ENCODE results near the gene LRRIQ4. TPM values are rescaled to one million over a fixed set of nuclear protein-coding genes. Genes with fewer than 3 reads are reported as not detected.

The LRRIQ4 gene
- total RNA-seq, 2 donors from 2014 or later = 0.43 TPM; not detected in 1

DNA sequence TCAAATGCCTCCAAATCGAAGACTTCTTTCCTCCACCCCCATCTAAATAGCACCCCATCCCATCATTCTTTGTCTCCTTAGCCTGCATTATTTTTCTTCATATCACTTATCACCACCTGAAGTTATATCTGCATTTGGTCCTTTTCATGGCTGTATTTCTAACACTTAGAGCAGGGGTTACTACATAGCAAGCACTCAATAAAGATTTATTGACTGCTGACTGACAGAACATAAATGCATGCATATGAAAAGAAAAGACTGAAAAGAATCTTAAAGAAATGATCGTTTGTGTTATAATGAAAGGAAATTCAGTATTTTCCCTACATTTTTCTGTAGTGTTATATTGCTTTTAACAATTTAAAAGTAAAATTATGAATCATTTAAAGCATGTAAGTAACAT lies 55.7 kb downstream of the LRRIQ4 start:
- H3K36me3 ChIP-seq = no peaks in the 10 kb centered on the region
- TF ChIP-seq CTCF (IDR thresholded peaks at IDR 0.05) = no peak
- DNase-seq (ENCODE audit: low spot score) = no peak
- no peak overlapping the region for H3K4me3 ChIP-seq
- no peaks in the 10 kb centered on the region for H3K27me3 ChIP-seq
- H3K4me1 ChIP-seq = no peaks in the 10 kb centered on the region
- H3K9me3 ChIP-seq = no peaks in the 10 kb centered on the region
- no peak overlapping the region for H3K27ac ChIP-seq

GRCh38 chr3:169869484-169870220 lies 57.0 kb downstream of the LRRIQ4 start, which contains the start of gene LRRC31:
TSS of gene LRRC31 (minus strand) at chr3:169869935. CDS start at chr3:169869807, 128 bp downstream.
- H3K9me3 ChIP-seq = no peaks in the 10 kb centered on the region
- TF ChIP-seq CTCF (IDR thresholded peaks at IDR 0.05) = no peak
- no peak within 1 kb of the TSS for H3K4me3 ChIP-seq
- no peak for DNase-seq (ENCODE audit: low spot score)
- H3K36me3 ChIP-seq = no peaks in the 10 kb centered on the region
- H3K27ac ChIP-seq = no peak within 1 kb of the TSS
- no peaks in the 10 kb centered on the region for H3K27me3 ChIP-seq
- no peaks in the 10 kb centered on the region for H3K4me1 ChIP-seq

GRCh38 chr3:169871129-169871886 lies 58.6 kb downstream of the LRRIQ4 start:
- Histone ChIP-seq H3K9me3 (no peaks in the 10 kb centered on the region), H3K27ac (no peak overlapping the region), H3K4me3 (no peak overlapping the region), H3K4me1 (no peaks in the 10 kb centered on the region), H3K27me3 (no peaks in the 10 kb centered on the region), H3K36me3 (no peaks in the 10 kb centered on the region)
- no peak for TF ChIP-seq CTCF (IDR thresholded peaks at IDR 0.05)
- no peak for DNase-seq (ENCODE audit: low spot score)

DNA sequence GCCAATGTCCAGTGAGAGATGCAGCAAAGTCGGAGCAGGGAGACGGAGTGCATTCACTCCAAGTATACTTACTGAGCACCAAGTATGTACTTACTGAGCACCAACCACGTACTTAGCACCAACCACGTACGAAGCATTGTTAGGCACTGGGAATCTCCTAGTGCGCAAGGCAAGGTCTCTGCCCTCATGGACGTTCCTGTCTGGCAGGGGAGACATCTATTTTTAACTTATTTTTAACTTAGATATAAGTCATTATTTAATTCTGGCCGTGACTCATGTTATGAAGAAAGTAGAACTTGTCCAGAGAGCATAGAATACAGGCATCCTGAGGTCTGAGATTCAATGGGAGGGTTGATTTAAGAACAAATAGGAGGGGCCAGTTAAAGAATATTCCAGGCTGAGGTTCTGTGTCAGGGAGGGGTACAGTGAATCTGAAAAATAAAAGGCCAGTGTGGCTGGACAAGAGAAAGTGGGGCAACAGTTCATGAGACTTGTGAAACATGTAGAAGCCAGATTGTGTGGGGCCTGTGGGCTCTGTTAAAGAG lies 66.4 kb downstream of the LRRIQ4 start:
- H3K27ac ChIP-seq = no peak overlapping the region
- no peaks in the 10 kb centered on the region for H3K4me1 ChIP-seq
- no peak overlapping the region for H3K4me3 ChIP-seq
- no peaks in the 10 kb centered on the region for H3K9me3 ChIP-seq
- no peaks in the 10 kb centered on the region for H3K27me3 ChIP-seq
- H3K36me3 ChIP-seq = no peaks in the 10 kb centered on the region
- no peak for DNase-seq (ENCODE audit: low spot score)
- no peak for TF ChIP-seq CTCF (IDR thresholded peaks at IDR 0.05)

DNA sequence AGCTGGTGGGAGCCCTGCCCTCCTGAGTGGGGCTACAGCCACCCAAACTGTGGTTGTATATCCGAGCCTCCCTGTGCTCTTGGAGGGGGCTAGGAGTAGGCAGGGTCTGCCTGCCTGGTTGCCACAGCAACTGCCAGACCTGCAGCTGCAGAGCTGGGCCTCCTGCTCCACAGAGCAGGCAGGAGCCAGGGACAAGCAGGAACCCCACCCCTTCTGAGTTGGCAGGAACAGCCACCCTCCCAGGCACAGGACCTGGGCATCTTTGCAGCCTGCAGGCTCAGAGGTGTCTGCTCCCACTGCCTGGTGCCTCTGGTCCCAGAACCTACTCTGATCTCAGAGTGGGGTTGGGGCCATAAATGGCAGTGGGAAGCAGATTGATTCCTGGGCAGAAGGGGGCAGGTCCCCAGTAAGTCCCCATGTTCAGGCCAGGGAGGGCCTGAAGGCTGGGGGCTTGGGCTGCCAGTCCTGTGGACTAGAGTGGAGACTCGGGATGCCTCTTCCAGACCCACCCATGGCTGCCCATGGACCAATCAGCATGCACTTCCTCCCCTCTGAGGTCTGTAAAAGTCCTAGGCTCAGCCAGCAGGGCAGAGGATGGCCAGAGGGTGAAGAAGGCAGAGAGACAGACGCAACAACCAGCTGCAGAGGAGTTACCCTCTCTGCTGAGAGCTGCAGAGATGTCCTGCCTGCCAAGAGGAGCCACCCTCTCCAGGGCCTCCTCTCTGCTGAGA lies 67.3 kb downstream of the LRRIQ4 start:
- no peak for TF ChIP-seq CTCF (IDR thresholded peaks at IDR 0.05)
- Histone ChIP-seq H3K4me1 (no peaks in the 10 kb centered on the region), H3K27ac (no peak overlapping the region), H3K9me3 (no peaks in the 10 kb centered on the region), H3K4me3 (no peak overlapping the region), H3K27me3 (no peaks in the 10 kb centered on the region), H3K36me3 (no peaks in the 10 kb centered on the region)
- no peak for DNase-seq (ENCODE audit: low spot score)

All from right atrium auricular region (tissue), 2 donors.